K562 (cell line): Measurements from ENCODE around the gene RHEBL1. TPM values are rescaled to one million over a fixed set of nuclear protein-coding genes. Genes with fewer than 3 reads are reported as not detected.

Source experiments
- ATAC-seq: fragments of 200-7000 bp; cut with Tn5 transposase; 3 replicates; pipeline ENCODE4 v1.9.1; 2020; ENCODE audit warnings: moderate library complexity
- BruUV-seq: library from RNA; stranded (reverse); fragments of 400-500 nt; replicated peaks from 2 replicates; lab custom pipeline; 2021; lab: Mats Ljungman, UMichigan
- CTCF ChIA-PET: fragments of 300-600 bp; formaldehyde crosslinking; extraction: SDS; loops from one replicate; lab custom pipeline; 2021; ENCODE audit warnings: low intra/inter-chr PET ratio; lab: Yijun Ruan, JAX
- POLR2A ChIA-PET: fragments of 300-600, 350-650 bp; sonication (Branson Sonifier 250); formaldehyde crosslinking; extraction: SDS; loops from one replicate; lab custom pipeline; 2021; ENCODE audit warnings: antibody characterized with exemption, inconsistent platforms; lab: Yijun Ruan, JAX
- DNase-seq, 4 experiments: peaks; one replicate each; pipeline versions ENCODE4 v3.0.0 to v3.0.0-alpha.2; 2011 to 2018; ENCODE audit warnings: low spot score in 3 of 4, mixed read lengths in 3 of 4; ENCODE audit errors: extremely low read depth in 1 of 4
- FAIRE-seq: peaks from 2 replicates; lab custom pipeline; 2011; peaks lifted over from hg19 to GRCh38; lab: Jason Lieb, UNC
- H2AFZ ChIP-seq: 2 replicates; pipeline ENCODE4 v1.6.0; 2011; ENCODE audit warnings: low read depth, low read length, control low read depth, inconsistent platforms
- H3K27ac ChIP-seq: fragments of 200-600 bp; 3 replicates; pipeline ENCODE4 v1.8.0; 2011; ENCODE audit warnings: low read depth, mild to moderate bottlenecking, control low read depth, inconsistent platforms, low read length, moderate library complexity, mixed read lengths; ENCODE audit errors: extremely low read depth
- H3K27me3 ChIP-seq, 2 experiments: fragments of 300-600 bp in 1 of 2; 2 replicates in 1 of 2; 3 replicates in 1 of 2; pipeline versions ENCODE4 v1.6.0 to v1.8.0; 2011; ENCODE audit warnings: inconsistent platforms in 2 of 2, low read length in 2 of 2, mild to moderate bottlenecking in 1 of 2, mixed read lengths in 1 of 2, moderate library complexity in 1 of 2; ENCODE audit not compliant: control insufficient read depth in 2 of 2, insufficient read depth in 2 of 2
- H3K36me3 ChIP-seq: fragments of 300-600 bp; 3 replicates; pipeline ENCODE4 v1.8.0; 2011; ENCODE audit warnings: mild to moderate bottlenecking, low read length, inconsistent platforms; ENCODE audit not compliant: control insufficient read depth, insufficient read depth
- H3K4me1 ChIP-seq, 2 experiments: fragments of 200-600 bp in 1 of 2; replicated peaks in 1 of 2; 2 replicates in 1 of 2; 3 replicates in 1 of 2; pipeline versions ENCODE4 v1.5.1 to v1.8.0; 2011; ENCODE audit warnings: inconsistent platforms in 2 of 2, low read length in 2 of 2, mild to moderate bottlenecking in 1 of 2, mixed read lengths in 1 of 2, moderate library complexity in 1 of 2; ENCODE audit not compliant: control insufficient read depth in 2 of 2, insufficient read depth in 2 of 2
- H3K4me2 ChIP-seq: 2 replicates; pipeline ENCODE4 v1.6.1; 2011; ENCODE audit warnings: low read length, control low read depth, inconsistent platforms, mixed read lengths; ENCODE audit not compliant: insufficient read depth
- H3K4me3 ChIP-seq: fragments of 200-600 bp; sonication (generic), shearing (Covaris generic); 2 replicates; pipeline ENCODE4 v1.5.1; 2016; ENCODE audit warnings: control low read depth, inconsistent platforms
- H3K79me2 ChIP-seq: fragments of 200-600 bp; 3 replicates; pipeline ENCODE4 v1.8.0; 2011; ENCODE audit warnings: low read length, inconsistent platforms; ENCODE audit not compliant: control insufficient read depth, insufficient read depth
- H3K9ac ChIP-seq, 2 experiments: 2 replicates each; pipeline versions ENCODE4 v1.6.0 to v1.6.1; 2011; ENCODE audit warnings: low read depth in 2 of 2, low read length in 2 of 2, control low read depth in 1 of 2, inconsistent platforms in 1 of 2, mild to moderate bottlenecking in 1 of 2, mixed read lengths in 1 of 2; ENCODE audit not compliant: insufficient read depth in 1 of 2
- H3K9me1 ChIP-seq: one replicate; pipeline ENCODE4 v1.6.0; 2011; ENCODE audit warnings: inconsistent platforms, mild to moderate bottlenecking, low read length, moderate library complexity; ENCODE audit not compliant: control insufficient read depth, insufficient read depth
- H3K9me3 ChIP-seq: replicated peaks from 2 replicates; pipeline ENCODE4 v1.5.1; 2011; ENCODE audit warnings: low read depth, low read length, inconsistent platforms; ENCODE audit not compliant: control insufficient read depth, insufficient read depth
- H4K20me1 ChIP-seq: replicated peaks from 2 replicates; pipeline ENCODE4 v1.6.1; 2011; ENCODE audit warnings: low read length, inconsistent platforms, mixed read lengths; ENCODE audit not compliant: control insufficient read depth, insufficient read depth
- CHCHD3 ChIP-seq: fragments of 250-450 bp; sonication (Bioruptor Pico); IDR thresholded peaks from 2 replicates; pipeline ENCODE4 v2.1.2; 2022; ENCODE audit warnings: mild to moderate bottlenecking
- FOXA3 ChIP-seq, 2 experiments: fragments of 450-650 bp in 1 of 2; sonication (generic) in 1 of 2; formaldehyde crosslinking; IDR thresholded peaks in 1 of 2; conservative IDR thresholded peaks in 1 of 2; 2 replicates each; pipeline versions ENCODE4 v1.4.0 to v1.8.0; 2020 to 2022; ENCODE audit warnings: mild to moderate bottlenecking in 2 of 2, missing genetic modification reagents in 1 of 2
- GTF2E2 ChIP-seq: fragments of 200-800 bp; sonication (Bioruptor generic); IDR thresholded peaks from 2 replicates; pipeline ENCODE4 v1.6.1; 2016; ENCODE audit warnings: missing genetic modification characterization, missing compliant biosample characterization
- KLF16 ChIP-seq: IDR thresholded peaks from 2 replicates; pipeline ENCODE4 v1.6.1; 2016; ENCODE audit warnings: antibody characterized with exemption
- RCOR1 ChIP-seq, 2 experiments: IDR thresholded peaks; 2 replicates each; pipeline ENCODE4 v1.6.1; 2012; ENCODE audit warnings: low read depth in 2 of 2, low read length in 2 of 2, borderline replicate concordance in 1 of 2, improper control_type of control experiment in 1 of 2
- SRSF9 ChIP-seq: fragments of 200-400 bp; formaldehyde crosslinking; IDR thresholded peaks from 2 replicates; pipeline ENCODE4 v1.6.1; 2017; ENCODE audit warnings: low read depth, low read length, borderline replicate concordance
- TCF7 ChIP-seq: sonication (generic); IDR thresholded peaks from 2 replicates; pipeline ENCODE4 v1.6.1; 2016; ENCODE audit warnings: antibody characterized with exemption, borderline replicate concordance
- XRCC5 ChIP-seq: fragments of 200-400 bp; formaldehyde crosslinking; IDR thresholded peaks from 2 replicates; pipeline ENCODE4 v1.6.1; 2017; ENCODE audit warnings: low read depth, mild to moderate bottlenecking, low read length
- ZBTB11 ChIP-seq, 3 experiments: fragments of 200-800 bp in 1 of 3; fragments of 250-450 bp in 1 of 3; fragments of 450-650 bp in 1 of 3; sonication (Bioruptor Pico) in 1 of 3; sonication (Bioruptor generic) in 1 of 3; formaldehyde crosslinking in 1 of 3; IDR thresholded peaks; 2 replicates each; pipeline versions ENCODE4 v1.6.1 to v1.8.0; 2016 to 2022; ENCODE audit warnings: mild to moderate bottlenecking in 2 of 3, missing genetic modification characterization in 2 of 3, missing compliant biosample characterization in 1 of 3, moderate library complexity in 1 of 3
- ZKSCAN3 ChIP-seq: fragments of 250-450 bp; sonication (Bioruptor Pico); IDR thresholded peaks from 2 replicates; pipeline ENCODE4 v1.4.0; 2020
- ZNF695 ChIP-seq: fragments of 450-650 bp; formaldehyde crosslinking; IDR thresholded peaks from 2 replicates; pipeline ENCODE4 v1.4.0; 2020; ENCODE audit warnings: mild to moderate bottlenecking, moderate library complexity
- WGBS: fragments of 100-300 bp; shearing (Covaris generic); methylation state at CpG from one replicate; pipeline ENCODE4 v1.1.6; 2016; ENCODE audit warnings: low coverage, mixed read lengths; ENCODE audit not compliant: insufficient coverage; ENCODE audit errors: missing lambda C conversion rate; 5-methylcytosine and 5-hydroxymethylcytosine counted together
- in situ Hi-C: fragments of 300-500 bp; cut with MboI; formaldehyde crosslinking; loops from 4 replicates; pipeline ENCODE4 v1.15.0; 2018; ENCODE audit warnings: inconsistent platforms, mixed read lengths
- intact Hi-C: fragments of 100-400 bp; cut with micrococcal nuclease; formaldehyde crosslinking; loops from 2 replicates; pipeline ENCODE4 v1.14.2; 2022
- polyA plus RNA-seq, 8 experiments: library from polyadenylated mRNA; depleted of rRNA in 4 of 8; stranded (reverse) in 5 of 8; unstranded in 3 of 8; fragments of >200 nt; fragmentation: Nextera tagmentation in 2 of 8; fragmentation: Illumina TruSeq in 1 of 8; extraction: Ambion mirVana in 2 of 8; extraction: Trizol in 1 of 8; gene quantifications; 2 replicates each; pipeline versions ENCODE4 v1.2.1 to v1.2.3, GENCODE V29; 2011 to 2014; ENCODE audit warnings: inconsistent platforms in 1 of 8, missing spikeins in 1 of 8
- total RNA-seq, 7 experiments: library from RNA; depleted of rRNA in 6 of 7; stranded (reverse); fragments of >200 nt in 6 of 7; fragmentation: Illumina TruSeq in 2 of 7; extraction: Trizol in 2 of 7; gene quantifications; 2 replicates each; pipeline versions ENCODE4 v1.2.1 to v1.2.3, GENCODE V29; 2011 to 2021; ENCODE audit warnings: low replicate concordance in 1 of 7
- TF ChIP-seq, protein P1 (sequence below), 2 experiments: IDR thresholded peaks; 2 replicates each; pipeline ENCODE4 v1.6.1; 2012; ENCODE audit warnings: improper control_type of control experiment in 2 of 2, low read depth in 2 of 2, low read length in 2 of 2, borderline replicate concordance in 1 of 2
- TF ChIP-seq, protein P2 (sequence below): fragments of 450-650 bp; formaldehyde crosslinking; IDR thresholded peaks from 2 replicates; pipeline ENCODE4 v1.4.0; 2022; ENCODE audit warnings: mild to moderate bottlenecking, moderate library complexity
- TF ChIP-seq, protein P3 (sequence below): fragments of 450-650 bp; IDR thresholded peaks from 2 replicates; pipeline ENCODE4 v1.7.0; 2016; ENCODE audit warnings: borderline replicate concordance

Gene RHEBL1
- total and polyA plus RNA-seq, 9 of the 15 experiments (the other 6 are each of a cell fraction or from before 2014, with no cell fraction given): 4.3 to 36.1 (median 8.2) TPM

DNA sequence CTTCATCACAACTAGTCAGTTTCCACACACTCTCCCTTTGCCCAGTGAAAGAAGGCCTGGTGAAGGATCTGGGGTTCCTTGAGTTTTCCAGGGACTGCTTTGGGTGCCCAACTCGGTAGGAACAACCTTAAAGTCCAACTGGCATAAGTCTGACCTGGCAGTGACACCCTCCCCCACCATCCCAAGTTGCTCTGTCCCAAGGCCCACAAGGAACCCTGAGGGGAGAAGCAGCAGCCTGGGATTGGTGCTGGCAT, 10.8 kb downstream of the RHEBL1 start:
- Histone ChIP-seq H3K27ac (peak overlapping the region; percentile 98), H3K27me3 (no peaks in the 10 kb centered on the region), H4K20me1 (peaks cover 51% of the 10 kb centered on the region), H3K4me1 (peaks cover 15 to 24% of the 10 kb centered on the region in 2 experiments; a peak in 4 of 5 replicates), H3K9me1 (peaks cover 4% of the 10 kb centered on the region), H3K36me3 (peaks cover 31% of the 10 kb centered on the region), H3K4me3 (peak overlapping the region; percentile 94), H3K9ac (peak overlapping the region; percentile 96 to 98), H3K9me3 (no peaks in the 10 kb centered on the region), H3K79me2 (peaks cover 78% of the 10 kb centered on the region), H3K4me2 (peak overlapping the region; percentile 94), H2AFZ (no peak overlapping the region)
- DNase-seq (no peak), FAIRE-seq (no peak), ATAC-seq (no peak)
- CTCF ChIA-PET: no interaction called here
- no TSS peak for BruUV-seq
- in situ Hi-C loops: no loop called here
- WGBS: 0% methylated on average over 1 of the region's 1 CpG
- intact Hi-C loops: no loop called here
- POLR2A ChIA-PET: interaction anchor here (0.5 to 6.4 kb wide), 17 partner anchors 8 to 331 kb away, joined by 3 to 40 read pairs (median 4); partner anchors contain the start of genes RHEBL1, TUBA1B and TUBA1C
- TF ChIP-seq TCF7 (no peak), KLF16 (no peak), XRCC5 (no peak), ZNF695 (CRISPR knock-in tag) (no peak), RCOR1 (IDR thresholded peaks at IDR 0.05; ENCODE audit: borderline replicate concordance in 1 of 2, low read depth in 2 of 2, low read length in 2 of 2) (no peak), FOXA3 (CRISPR knock-in tag; conservative IDR thresholded peaks at IDR 0.05 in 1 of 2, IDR thresholded peaks at IDR 0.05 in 1 of 2) (no peak), SRSF9 (no peak), ZBTB11 (CRISPR knock-in tag; IDR thresholded peaks at IDR 0.05) (no peak), CHCHD3 (CRISPR knock-in tag) (no peak), ZKSCAN3 (CRISPR knock-in tag) (no peak), GTF2E2 (tag) (no peak)
- TF ChIP-seq, protein P1, sequence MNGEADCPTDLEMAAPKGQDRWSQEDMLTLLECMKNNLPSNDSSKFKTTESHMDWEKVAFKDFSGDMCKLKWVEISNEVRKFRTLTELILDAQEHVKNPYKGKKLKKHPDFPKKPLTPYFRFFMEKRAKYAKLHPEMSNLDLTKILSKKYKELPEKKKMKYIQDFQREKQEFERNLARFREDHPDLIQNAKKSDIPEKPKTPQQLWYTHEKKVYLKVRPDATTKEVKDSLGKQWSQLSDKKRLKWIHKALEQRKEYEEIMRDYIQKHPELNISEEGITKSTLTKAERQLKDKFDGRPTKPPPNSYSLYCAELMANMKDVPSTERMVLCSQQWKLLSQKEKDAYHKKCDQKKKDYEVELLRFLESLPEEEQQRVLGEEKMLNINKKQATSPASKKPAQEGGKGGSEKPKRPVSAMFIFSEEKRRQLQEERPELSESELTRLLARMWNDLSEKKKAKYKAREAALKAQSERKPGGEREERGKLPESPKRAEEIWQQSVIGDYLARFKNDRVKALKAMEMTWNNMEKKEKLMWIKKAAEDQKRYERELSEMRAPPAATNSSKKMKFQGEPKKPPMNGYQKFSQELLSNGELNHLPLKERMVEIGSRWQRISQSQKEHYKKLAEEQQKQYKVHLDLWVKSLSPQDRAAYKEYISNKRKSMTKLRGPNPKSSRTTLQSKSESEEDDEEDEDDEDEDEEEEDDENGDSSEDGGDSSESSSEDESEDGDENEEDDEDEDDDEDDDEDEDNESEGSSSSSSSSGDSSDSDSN (IDR thresholded peaks at IDR 0.05; ENCODE audit: borderline replicate concordance in 1 of 2, low read depth in 2 of 2, low read length in 2 of 2): no peak
- TF ChIP-seq, protein P2, sequence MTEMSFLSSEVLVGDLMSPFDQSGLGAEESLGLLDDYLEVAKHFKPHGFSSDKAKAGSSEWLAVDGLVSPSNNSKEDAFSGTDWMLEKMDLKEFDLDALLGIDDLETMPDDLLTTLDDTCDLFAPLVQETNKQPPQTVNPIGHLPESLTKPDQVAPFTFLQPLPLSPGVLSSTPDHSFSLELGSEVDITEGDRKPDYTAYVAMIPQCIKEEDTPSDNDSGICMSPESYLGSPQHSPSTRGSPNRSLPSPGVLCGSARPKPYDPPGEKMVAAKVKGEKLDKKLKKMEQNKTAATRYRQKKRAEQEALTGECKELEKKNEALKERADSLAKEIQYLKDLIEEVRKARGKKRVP (CRISPR knock-in tag): no peak
- TF ChIP-seq, protein P3, sequence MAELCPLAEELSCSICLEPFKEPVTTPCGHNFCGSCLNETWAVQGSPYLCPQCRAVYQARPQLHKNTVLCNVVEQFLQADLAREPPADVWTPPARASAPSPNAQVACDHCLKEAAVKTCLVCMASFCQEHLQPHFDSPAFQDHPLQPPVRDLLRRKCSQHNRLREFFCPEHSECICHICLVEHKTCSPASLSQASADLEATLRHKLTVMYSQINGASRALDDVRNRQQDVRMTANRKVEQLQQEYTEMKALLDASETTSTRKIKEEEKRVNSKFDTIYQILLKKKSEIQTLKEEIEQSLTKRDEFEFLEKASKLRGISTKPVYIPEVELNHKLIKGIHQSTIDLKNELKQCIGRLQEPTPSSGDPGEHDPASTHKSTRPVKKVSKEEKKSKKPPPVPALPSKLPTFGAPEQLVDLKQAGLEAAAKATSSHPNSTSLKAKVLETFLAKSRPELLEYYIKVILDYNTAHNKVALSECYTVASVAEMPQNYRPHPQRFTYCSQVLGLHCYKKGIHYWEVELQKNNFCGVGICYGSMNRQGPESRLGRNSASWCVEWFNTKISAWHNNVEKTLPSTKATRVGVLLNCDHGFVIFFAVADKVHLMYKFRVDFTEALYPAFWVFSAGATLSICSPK: no peak
